SKM-1 treated with dmso at 0.1 percent for 144 hours (cell line): ENCODE data around the gene EDAR.

Source experiments
- DNase-seq: peaks from one replicate; lab custom pipeline; 2025; ENCODE audit not compliant: unreplicated experiment; lab: John Stamatoyannopoulos, UW

Gene EDAR

DNA sequence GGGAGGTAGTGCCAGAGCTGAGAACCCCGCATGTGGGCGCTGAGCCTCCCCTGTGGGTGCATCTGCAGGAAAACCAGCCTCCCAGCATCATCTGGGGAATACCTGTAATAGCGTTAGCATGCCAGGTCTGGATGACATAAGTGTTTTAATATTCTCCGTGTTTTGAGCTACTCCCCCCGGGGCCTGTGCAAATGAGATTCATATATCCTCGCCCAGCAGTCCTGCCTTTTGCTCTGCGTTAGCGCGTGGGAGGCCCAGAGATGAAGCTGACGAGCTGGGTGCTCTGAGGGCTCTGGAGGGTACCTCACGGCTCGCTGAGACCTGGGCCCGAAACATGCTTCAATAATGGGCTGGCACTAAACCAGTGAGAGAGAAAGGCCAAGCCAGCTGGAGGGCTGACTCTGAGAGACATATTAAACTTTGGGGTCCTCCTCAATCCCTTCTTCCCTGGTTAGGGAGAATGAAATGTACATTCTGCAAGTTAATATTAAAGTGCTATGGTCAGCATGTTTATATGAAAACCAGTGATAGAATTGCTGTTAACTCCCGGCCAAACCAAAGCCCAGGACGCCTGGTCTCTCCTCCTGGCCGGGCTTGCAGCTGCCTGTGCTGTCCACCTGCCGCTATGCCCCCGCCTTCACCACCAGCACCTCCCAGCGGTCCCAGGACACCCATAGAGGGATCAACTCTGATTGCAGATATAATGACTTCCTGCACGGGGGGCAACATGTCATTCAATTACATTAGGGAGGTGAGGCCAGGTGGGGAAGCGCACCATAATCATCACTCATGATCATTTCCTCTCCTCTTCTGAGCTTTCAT is 77.0 kb downstream of the EDAR start:
- DNase-seq, result no peak

DNA sequence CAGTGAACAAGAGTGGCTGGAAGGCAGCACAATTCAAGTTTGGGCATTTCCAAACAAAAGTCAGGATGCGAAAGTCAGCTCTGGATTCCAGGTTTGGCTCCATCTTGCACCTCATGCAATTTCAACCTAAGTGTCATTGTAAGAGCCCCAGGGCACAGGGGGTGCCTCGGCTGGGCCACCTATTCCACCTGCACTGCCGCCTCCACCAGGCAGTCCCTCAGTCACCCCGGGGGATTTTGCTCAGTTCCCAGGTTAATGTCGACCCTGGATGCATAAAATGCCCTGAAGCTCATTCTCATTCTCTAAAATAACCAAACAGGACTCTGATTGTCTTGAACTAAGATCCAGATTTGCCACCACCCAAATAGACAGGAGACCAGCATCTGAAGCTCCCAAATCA is 77.6 kb downstream of the EDAR start:
- no peak for DNase-seq

DNA sequence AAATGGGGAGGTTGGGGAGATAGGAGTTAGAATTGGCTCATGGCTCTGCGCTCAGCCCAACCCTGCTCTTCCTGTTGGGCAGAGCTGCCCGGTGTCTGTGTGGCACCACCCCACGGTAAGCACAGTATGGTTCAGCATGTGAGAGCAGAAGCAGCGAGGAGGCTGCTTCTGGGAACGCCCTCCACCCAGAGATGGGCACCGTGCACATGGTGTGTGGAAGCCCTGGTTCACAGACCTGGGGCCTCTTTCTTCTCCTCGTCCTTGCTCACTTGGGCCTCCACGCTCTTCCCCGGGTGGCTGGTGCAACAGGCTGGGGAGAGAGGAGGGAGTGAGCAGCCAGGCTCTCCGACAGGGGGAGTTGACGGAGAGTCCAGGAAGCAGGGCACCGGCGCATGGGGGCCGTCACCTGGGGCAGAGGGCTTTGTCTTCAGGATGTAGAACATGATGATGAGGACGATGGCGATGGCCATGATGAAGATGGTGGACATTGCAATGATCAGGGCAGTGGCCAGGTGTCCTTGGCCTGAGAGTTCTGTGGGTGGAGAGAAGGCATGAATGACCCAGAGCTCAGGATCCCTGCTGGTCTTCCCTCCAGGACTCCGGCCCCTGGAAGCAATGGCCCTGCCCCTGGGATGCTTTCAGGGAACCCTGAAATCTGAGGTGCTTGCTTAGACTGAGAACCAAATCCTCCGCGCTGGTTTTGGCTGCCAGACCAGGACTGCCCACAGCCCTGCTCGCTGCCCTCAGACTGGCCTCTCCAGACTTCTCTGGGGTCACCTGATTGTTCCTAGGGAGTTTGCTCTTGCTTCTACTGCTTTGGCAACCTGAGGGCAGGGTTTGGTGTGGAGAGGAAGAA is 78.3 kb downstream of the EDAR start:
- no peak for DNase-seq

DNA sequence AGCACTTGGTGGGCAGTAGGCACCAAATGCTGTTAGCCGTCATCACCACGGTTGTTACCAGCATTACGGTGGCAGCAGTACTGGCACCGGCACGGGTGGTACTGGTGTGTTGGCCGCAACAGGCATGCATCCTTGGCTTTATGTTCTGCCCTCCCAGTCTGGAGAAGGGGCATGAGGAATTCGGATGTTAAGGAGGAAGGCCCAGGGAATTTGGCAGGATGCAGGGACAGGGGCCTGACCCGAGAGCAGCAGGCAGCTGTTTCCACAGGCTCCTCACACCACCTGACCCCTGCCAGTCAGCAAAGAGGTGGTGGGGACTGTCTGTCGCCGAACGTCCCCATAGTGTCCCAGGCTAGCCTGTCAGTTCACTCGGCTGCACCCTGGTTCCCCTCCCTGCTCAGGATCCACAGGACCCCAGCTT is 79.0 kb downstream of the EDAR start:
- no peak for DNase-seq

DNA sequence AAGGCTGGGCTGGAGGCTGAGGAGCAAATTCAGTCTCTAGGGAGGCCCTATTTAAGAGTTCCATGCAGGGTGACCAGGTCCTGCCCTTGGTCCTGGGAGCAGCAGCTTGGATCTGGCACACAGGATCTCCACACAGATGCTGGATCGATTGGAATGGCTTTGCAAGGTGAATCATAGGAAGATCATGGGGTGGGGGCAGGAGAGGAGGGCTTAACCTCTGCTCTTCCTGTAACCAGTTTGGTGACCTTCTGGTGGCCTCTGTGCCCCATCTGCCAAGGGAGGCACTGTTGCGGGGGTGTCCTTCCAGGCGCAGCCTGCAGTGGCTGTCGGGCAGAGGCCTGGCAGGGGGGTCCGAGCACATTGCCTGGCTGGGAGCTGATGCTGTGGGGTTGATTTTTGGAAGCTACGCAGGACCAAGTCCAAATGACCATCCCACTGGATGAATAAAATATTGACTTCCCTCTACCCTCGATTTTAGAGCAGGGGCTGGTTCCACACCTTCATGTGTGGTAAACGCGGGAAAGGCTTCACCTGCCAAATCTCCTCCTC is 79.7 kb downstream of the EDAR start:
- DNase-seq, result no peak

DNA sequence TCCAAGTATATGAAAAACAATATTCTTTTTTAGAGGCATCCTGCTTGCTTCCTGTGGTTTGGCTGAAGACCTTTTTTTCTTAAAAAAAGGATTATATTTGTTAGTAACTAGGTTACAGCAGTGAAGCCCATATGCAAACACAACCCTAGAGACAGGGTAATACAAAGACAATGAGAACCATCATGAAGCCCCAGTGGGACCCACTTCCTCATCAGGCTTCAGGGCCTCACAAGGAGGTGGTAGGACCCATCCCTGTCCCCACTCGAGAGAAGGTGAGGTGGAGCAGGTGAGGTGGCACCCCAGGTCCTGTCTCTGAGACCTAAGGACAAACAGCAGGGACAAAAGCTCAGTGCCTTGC is 80.3 kb downstream of the EDAR start:
- DNase-seq, result no peak

DNA sequence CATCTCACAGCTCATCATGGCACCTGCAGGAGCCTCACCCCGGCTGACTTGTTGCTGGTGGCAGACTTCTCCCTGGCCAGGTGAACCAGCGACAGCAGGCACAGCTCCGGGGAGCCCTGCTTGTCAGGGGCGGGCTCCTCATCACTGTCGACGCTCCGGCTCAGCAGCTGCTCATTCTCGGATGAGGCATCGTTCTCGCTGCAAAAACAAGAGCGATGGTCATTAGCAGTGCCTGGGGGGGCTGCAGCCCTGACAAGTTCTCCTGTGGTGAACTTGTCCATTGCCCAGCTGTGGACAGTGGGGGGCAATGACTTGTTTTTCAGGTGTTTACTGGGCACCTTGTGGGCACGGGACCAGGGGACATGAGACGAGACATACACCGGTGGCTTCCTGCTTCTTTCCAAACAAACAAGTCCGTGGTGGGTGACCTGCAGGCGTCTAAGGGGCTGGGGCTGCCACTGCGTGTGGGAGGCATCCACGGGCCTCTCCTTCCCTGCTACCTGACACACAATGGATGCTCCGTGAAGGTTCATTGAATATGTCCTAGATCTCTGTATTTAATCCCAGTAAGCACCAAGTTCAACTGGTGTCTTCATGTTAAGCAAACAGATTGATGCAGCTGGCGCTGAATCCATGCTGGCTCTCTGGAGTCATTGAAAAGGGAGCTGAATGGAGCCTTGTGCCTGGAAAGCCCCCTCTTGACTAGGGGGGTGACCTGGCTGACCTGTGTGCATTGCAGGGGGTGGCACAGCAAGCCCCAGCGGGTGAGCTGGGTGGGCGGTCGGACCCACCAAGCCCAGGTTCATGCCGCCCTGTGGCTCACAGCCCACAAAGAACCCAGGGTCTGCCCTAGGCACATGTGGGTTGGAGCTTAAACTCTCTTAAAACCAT is 81.0 kb downstream of the EDAR start:
- no peak for DNase-seq

DNA sequence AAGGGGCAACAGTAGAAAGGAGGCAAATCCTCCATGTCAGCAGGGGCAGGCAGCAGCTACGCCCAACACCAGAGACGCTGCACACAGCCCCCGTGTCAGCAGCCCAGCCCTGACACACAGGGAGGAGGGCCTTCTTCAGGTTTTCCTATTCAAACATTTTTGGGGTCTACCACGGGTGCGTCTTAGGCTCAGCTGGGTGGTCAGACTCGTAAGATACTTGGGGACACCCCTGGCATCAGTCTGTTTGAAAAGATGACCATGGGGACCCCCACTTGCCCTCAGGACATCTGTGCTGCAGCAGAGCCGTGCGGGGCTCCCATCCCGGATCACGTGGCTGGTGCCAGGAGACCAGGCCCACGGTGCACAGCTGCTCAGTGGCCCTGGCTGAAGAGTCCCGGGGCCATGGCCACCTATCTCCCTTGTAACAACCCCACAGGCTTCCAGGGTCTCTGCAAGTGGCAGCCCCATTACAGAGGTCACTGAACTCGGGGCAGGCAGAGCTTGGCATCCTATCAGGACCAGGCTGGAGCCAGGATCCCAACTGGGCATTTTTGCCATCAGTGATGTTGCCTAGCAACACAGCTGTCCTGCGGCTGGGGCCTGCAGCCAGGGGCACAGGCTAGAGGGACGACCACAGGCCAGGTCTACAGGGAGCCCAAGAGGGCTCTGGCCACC is 82.5 kb downstream of the EDAR start:
- DNase-seq, result no peak

DNA sequence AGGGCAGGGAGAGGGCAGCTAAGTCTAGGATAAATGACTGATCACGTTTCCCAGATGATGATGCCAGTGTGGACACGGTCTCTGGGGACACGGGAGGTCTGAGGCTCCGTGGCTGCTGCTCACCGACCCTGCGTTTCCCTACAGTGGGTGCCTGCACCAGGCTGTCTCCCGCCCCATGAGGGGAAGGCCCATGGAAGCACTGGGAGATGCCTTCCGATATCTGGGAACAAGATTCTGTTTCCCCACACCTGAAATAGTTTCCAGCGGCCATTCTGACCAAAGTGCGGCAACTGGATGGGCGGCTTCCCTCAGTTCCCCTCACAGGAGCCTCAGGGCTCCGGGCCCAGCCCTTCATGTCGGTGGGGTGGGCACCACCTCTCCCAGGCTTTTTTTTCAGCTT is 83.1 kb downstream of the EDAR start:
- no peak for DNase-seq

DNA sequence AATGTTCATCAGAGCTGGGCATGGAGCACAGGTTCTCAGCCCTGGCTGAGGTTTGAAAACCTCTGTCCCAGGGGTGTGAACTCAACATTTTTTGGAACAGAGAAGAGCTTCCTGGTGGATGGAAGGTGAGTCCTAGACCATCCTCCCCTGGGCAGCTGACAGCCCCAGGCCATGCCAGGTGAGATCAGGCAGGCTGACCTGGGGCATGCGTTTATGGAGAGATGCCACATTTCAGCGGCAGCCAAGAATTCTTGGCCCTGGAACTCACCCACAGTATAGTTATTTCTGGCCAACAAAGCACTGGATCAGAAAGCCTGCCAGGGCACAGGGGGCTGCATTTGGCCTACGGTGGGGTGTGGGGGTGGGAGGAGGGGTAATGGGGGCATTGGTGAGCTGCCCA is 83.8 kb downstream of the EDAR start:
- no peak for DNase-seq

DNA sequence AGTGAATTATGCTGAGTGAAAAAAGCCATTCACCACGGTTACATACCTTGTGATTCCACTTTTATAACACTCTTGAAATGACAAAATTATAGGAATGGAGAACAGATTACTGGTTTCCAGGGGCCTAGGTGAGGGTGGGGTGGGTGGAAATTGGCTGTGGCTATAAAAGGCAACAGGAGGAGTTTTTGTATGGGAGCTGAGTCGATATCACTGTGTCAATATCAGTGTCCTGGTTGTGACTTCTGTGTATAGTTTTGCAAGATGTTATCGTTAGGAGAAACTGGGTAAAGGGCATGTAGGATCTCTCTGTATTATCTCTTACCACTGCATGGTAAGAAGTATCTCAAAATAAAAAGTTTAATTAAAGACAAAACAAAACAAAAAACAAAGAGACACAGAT is 84.3 kb downstream of the EDAR start:
- no peak for DNase-seq

DNA sequence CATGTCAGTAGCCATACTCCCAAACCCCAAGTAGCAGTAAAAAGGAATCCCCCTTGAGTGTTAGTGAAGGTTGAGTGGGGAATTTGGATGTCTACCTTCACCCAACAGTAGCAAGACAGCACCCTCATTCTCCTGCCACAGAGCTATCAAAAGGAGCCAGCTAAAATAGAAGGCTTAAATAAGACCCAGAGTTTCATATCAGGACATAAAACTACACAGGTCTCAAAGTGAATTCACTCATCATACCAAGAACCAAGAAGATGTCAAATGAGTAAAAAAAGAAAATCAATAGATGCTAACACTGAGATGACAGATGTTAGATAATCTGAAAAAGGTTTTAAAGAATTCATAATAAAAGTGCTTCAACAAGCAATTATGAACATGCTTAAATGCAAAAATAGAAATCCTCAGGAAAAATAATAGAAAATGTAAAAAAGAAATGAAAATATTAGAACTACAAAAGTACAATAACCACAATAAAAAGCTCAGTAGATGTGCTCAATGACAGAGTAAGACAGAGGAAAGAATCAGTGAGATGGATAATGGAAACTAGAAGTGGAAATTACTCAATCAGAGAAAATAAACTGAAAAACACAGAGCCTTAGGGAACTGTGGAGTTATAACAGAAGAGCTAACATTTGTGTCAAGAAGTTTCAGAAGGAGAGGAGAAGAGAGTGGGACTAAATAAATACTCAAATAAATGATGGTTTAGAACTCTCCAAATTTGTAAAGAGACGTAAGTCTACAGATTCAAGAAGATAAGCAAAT is 90.5 kb downstream of the EDAR start:
- no peak for DNase-seq

DNA sequence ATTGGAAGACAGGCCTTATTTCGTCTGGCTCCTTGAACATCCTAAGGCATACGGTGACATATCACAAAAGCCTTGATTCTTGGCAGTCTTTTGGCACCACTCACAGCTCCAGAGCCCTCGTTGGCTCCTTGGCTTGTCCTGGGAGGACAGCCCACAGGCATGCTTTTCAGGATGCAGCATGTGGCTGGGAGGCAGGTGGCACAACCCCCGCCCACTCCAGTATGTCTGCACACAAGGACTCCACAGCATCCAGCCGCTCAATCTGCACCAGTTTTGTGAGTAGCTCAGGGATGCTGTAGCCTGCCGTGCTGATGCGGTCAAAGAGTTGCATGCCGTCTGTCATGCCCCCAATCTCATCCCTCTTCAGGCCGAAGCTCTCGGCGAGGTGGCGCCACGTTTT is 92.3 kb downstream of the EDAR start:
- no peak for DNase-seq

DNA sequence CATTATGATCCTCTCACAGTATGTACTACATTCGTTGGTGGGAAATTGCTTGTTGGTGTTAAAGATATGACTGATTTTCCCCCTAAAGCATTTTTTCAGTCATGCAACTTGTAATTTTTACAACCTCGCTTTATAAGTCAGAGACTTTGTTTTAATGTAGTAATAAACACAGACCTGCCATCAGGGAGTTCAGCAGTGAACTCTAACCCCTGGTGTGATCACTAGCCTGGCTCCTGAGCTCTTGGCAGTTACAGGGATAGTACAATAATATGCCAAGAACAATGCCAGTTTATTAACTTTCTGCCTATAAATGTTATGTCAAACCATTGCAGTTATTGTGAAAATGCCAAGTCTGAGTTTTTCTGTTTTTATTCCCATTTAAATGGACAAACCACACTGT is 93.8 kb downstream of the EDAR start:
- no peak for DNase-seq

DNA sequence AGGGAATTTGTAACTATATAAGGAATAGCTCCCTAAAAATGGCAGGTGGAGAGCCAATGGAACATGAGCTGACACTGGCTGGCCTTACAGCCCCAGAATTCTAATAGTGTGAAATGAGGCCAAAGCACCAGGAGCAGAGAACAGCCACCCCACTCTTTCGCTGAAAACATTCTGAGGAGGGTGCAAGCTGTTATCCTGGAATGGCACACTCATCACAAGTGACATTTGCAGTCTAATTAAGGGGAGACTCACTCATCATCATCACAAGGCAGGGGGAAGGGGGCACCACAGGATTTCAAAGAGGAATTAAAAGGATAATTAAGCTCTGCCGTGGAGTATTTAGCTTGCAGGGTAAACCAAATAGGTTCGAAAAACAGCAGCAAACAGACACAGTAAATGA is 94.3 kb downstream of the EDAR start:
- DNase-seq, result no peak

DNA sequence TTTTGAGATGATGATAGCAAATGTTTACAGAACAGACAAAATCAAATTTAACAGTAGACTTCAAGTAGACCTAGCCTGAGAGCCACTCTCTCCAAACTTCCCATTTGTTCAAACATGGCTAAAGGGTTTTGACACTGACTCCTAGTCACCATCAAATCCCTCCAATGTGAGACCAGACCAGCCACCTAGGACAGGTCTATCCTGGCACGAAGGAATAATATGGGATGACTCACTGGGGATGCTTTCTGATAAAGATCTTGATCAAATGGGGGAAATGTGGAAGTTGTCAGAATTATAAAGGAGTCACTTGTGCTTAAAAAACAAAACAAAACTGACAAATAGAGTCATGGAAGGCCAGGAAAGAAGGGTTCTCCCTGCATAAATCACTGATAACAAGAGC is 95.7 kb downstream of the EDAR start:
- no peak for DNase-seq

DNA sequence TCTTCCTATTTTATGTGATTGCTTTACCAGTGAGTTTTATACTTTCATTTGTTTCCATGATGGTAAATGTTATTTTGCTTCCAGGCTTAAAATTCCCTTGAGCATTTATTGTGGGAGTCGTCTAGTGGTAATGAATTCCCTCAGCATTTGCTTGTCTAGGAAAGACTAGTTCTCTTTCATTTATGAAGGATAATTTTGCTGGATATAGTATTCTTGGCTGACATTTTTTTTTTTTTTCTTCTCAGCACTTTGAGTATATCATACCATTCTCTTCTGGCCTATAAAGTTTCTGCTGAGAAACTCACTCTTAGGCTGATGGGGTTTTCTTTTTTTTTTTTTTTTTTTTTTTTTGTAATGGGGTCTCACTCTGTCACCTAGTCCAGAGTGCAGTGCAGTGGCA is 99.1 kb downstream of the EDAR start:
- no peak for DNase-seq

DNA sequence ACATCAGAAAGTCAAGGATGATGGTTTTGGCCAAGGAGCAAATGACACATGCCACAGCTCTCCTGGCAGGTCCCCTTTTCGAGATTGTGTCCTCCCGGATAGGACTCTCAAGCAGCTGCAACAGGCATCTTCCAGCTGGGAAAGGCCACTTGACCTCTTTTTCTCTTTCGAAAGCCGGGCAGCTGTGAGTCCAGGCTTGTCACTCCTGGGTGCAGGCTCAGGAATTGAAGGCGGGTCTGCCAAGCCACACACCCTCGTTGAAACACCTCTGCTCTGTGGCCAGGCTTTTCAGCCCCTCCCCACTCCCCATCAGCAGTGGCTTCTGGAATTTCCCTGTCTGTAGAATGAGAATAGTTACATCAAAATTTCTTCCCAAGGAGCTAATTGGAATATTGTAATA is 104.4 kb downstream of the EDAR start:
- no peak for DNase-seq

DNA sequence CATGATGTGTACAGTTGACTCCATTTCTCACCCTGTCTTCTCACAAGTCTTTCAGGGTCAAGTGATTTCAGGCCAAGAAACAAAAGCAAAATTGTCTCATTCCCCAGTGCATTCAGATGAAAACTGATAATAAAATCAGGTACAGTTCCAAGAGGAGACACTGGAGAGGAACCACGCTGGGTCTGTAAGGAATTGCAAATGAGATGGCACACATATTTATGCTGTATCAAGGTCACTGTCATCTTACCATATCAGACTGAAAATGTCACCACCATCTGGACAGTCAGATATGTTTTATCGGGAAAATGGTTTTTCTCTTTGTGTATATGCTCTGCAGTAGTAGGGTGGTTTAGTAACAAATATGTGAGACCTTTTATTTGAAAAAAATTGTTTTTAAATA is 110.7 kb downstream of the EDAR start:
- no peak for DNase-seq

DNA sequence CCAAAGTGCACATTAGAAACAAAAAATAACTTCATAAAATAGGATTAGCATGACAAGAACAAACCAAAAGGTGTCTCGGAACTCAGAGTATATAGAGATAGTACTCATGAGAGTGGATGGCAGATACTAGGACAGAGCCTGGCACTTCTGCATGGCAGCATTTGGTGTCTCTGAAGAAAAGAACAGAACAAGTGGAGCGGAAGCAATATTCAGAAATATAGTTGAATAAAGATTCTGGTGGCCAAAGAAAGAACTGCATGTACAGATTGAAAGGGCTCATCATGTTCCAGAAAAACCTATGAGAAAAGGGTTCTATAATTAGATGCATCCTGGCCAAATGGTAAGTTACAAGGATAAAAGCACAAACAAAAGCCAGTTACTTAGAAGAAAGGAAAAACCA is 111.5 kb downstream of the EDAR start:
- DNase-seq, result no peak
